Measurements from ENCODE around the gene SLC25A24. TPM values are rescaled to one million over a fixed set of nuclear protein-coding genes. Genes with fewer than 3 reads are reported as not detected.

Gene SLC25A24
- total and polyA plus RNA-seq, 2 donors = 18.2 to 71.3 TPM

DNA sequence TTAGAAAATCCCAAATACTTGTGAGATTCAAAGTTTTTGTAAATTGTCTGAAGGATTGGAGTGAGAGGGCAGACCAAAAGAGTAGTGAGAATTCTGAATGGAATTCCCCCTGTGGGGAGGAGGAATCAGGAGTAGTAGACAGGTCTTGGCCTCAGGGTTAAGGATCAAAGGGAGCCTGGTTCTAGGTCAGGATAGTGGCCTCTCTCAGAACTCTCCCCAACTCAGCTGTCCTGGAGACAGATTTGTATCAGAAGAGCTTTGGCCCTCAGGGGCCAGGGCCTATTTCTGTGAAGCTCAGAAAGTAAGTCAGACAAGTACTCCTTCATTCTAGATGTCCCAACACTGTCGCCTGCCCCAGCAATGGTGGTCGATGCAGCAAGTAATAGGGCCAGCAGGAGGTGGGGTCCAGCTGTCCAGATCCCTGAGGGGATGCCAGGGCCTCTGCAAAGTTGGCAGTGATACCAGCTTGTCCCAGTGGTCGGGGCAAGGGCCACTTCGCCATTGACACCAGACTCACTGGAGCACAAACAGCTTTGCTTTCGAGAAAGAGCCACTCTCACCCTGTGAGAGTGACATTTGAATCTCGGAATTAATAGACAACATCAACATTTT, 115.2 kb downstream of the SLC25A24 start:
- WGBS = 93% methylated on average over 6 of the region's 6 CpGs
- no peaks in the 10 kb centered on the region for H3K36me3 ChIP-seq (ENCODE audit: insufficient read depth)
- DNase-seq (ENCODE audit: extremely low spot score) = no peak
- H3K4me1 ChIP-seq (ENCODE audit: insufficient read depth) = no peaks in the 10 kb centered on the region
- no peak overlapping the region for H3K4me3 ChIP-seq (ENCODE audit: low read depth, low read length)
- H3K27ac ChIP-seq (ENCODE audit: low read depth) = no peak overlapping the region

Other genes starting within 250 kb of the SLC25A24 start
- 24.2 TPM for gene VAV3, start 235.2 kb downstream of the SLC25A24 start, total RNA-seq
- 3.8 TPM for gene VAV3, start 235.2 kb downstream of the SLC25A24 start, polyA plus RNA-seq
- not detected for gene NBPF4, start 43.7 kb upstream of the SLC25A24 start, total RNA-seq
- gene NBPF4, start 43.7 kb upstream of the SLC25A24 start, polyA plus RNA-seq = not detected
- not detected for gene NBPF6, start 250.0 kb upstream of the SLC25A24 start, total RNA-seq
- gene NBPF6, start 250.0 kb upstream of the SLC25A24 start, polyA plus RNA-seq = not detected

Measured in urinary bladder (tissue), 4 donors.